ENCODE measurements around the gene ZNF546.
"Not testable (repeated sequence)": the region's sequence is repeated elsewhere in the genome, so short reads cannot be mapped to it uniquely, and the experiment has no call there.

The ZNF546 gene

GRCh38 chr19:39957886-39958285, 39.0 kb upstream of the ZNF546 start:
- H3K56ac ChIP-seq (ENCODE audit: low read length); H4K5ac ChIP-seq (ENCODE audit: low read length); H3K18ac ChIP-seq (ENCODE audit: low read length); H3K79me2 ChIP-seq (ENCODE audit: control insufficient read depth, insufficient read depth, low read length); H2AK5ac ChIP-seq (ENCODE audit: low read length); H3K4me1 ChIP-seq (ENCODE audit: control insufficient read depth, low read depth, low read length); H3K36me3 ChIP-seq (ENCODE audit: control insufficient read depth, insufficient read depth, low read length); DNase-seq; H2BK15ac ChIP-seq (replicated peaks; ENCODE audit: low read depth); H3K79me1 ChIP-seq (ENCODE audit: low read length); H2BK5ac ChIP-seq (ENCODE audit: low read length); H3K27me3 ChIP-seq (ENCODE audit: insufficient read depth, low read length, poor library complexity); H3K4ac ChIP-seq (ENCODE audit: low read depth, low read length); H2BK120ac ChIP-seq (ENCODE audit: low read depth, low read length); H3K23ac ChIP-seq (ENCODE audit: low read length); H3K4me2 ChIP-seq (ENCODE audit: low read length); H3K9ac ChIP-seq (ENCODE audit: low read length); H3K4me3 ChIP-seq (ENCODE audit: low read length); H4K8ac ChIP-seq (ENCODE audit: low read depth, low read length); H3K27ac ChIP-seq (ENCODE audit: low read depth, low read length): not testable (repeated sequence)
- no CpG with 5 or more reads among the region's 5 CpGs for WGBS (ENCODE audit: extremely low coverage, insufficient coverage, low lambda C conversion rate)

- no CpG with 5 or more reads among the region's 3 CpGs for WGBS (ENCODE audit: extremely low coverage, insufficient coverage, low lambda C conversion rate)
- DNase-seq; H3K4me3 ChIP-seq (ENCODE audit: low read length): not testable (repeated sequence)
Observed at GRCh38 chr19:39958942-39959341, 37.9 kb upstream of the ZNF546 start.

GRCh38 chr19:39959407-39959806, 37.5 kb upstream of the ZNF546 start:
- H3K27me3 ChIP-seq (ENCODE audit: insufficient read depth, low read length, poor library complexity); H2BK15ac ChIP-seq (replicated peaks; ENCODE audit: low read depth); H3K4me3 ChIP-seq (ENCODE audit: low read length); H4K5ac ChIP-seq (ENCODE audit: low read length); H3K79me1 ChIP-seq (ENCODE audit: low read length); H3K27ac ChIP-seq (ENCODE audit: low read depth, low read length); H2BK5ac ChIP-seq (ENCODE audit: low read length); H3K23ac ChIP-seq (ENCODE audit: low read length); H3K4me2 ChIP-seq (ENCODE audit: low read length); H2BK120ac ChIP-seq (ENCODE audit: low read depth, low read length); H3K4ac ChIP-seq (ENCODE audit: low read depth, low read length); H3K18ac ChIP-seq (ENCODE audit: low read length); H4K8ac ChIP-seq (ENCODE audit: low read depth, low read length); H3K9ac ChIP-seq (ENCODE audit: low read length); H3K79me2 ChIP-seq (ENCODE audit: control insufficient read depth, insufficient read depth, low read length); H2AK5ac ChIP-seq (ENCODE audit: low read length); H3K4me1 ChIP-seq (ENCODE audit: control insufficient read depth, low read depth, low read length); H3K36me3 ChIP-seq (ENCODE audit: control insufficient read depth, insufficient read depth, low read length); H3K56ac ChIP-seq (ENCODE audit: low read length): not testable (repeated sequence)
- peak; percentile 8 for DNase-seq
- no CpG with 5 or more reads among the region's 13 CpGs for WGBS (ENCODE audit: extremely low coverage, insufficient coverage, low lambda C conversion rate)

More at GRCh38 chr19:39958942-39959341, 37.9 kb upstream of the ZNF546 start:
- not testable (repeated sequence) for H3K27ac ChIP-seq (ENCODE audit: low read depth, low read length); H3K27me3 ChIP-seq (ENCODE audit: insufficient read depth, low read length, poor library complexity); H2BK15ac ChIP-seq (replicated peaks; ENCODE audit: low read depth); H3K79me2 ChIP-seq (ENCODE audit: control insufficient read depth, insufficient read depth, low read length); H3K4me2 ChIP-seq (ENCODE audit: low read length); H3K56ac ChIP-seq (ENCODE audit: low read length); H3K23ac ChIP-seq (ENCODE audit: low read length); H3K4me1 ChIP-seq (ENCODE audit: control insufficient read depth, low read depth, low read length); H3K36me3 ChIP-seq (ENCODE audit: control insufficient read depth, insufficient read depth, low read length); H4K5ac ChIP-seq (ENCODE audit: low read length); H3K18ac ChIP-seq (ENCODE audit: low read length); H2BK5ac ChIP-seq (ENCODE audit: low read length); H3K9ac ChIP-seq (ENCODE audit: low read length); H2AK5ac ChIP-seq (ENCODE audit: low read length); H3K79me1 ChIP-seq (ENCODE audit: low read length); H4K8ac ChIP-seq (ENCODE audit: low read depth, low read length); H2BK120ac ChIP-seq (ENCODE audit: low read depth, low read length); H3K4ac ChIP-seq (ENCODE audit: low read depth, low read length)

- no peak overlapping the region for H3K56ac ChIP-seq (ENCODE audit: low read length)
- no peaks in the 10 kb centered on the region for H3K36me3 ChIP-seq (ENCODE audit: control insufficient read depth, insufficient read depth, low read length)
- H2AK5ac ChIP-seq (ENCODE audit: low read length): no peak overlapping the region
- no peaks in the 10 kb centered on the region for H3K79me2 ChIP-seq (ENCODE audit: control insufficient read depth, insufficient read depth, low read length)
- H3K27me3 ChIP-seq (ENCODE audit: insufficient read depth, low read length, poor library complexity): no peaks in the 10 kb centered on the region
- H2BK5ac ChIP-seq (ENCODE audit: low read length): no peak overlapping the region
- H4K5ac ChIP-seq (ENCODE audit: low read length): no peak overlapping the region
- no peak overlapping the region for H2BK120ac ChIP-seq (ENCODE audit: low read depth, low read length)
- no peak overlapping the region for H3K4ac ChIP-seq (ENCODE audit: low read depth, low read length)
- WGBS (ENCODE audit: extremely low coverage, insufficient coverage, low lambda C conversion rate): no CpG with 5 or more reads among the region's 3 CpGs
- no peak overlapping the region for H3K27ac ChIP-seq (ENCODE audit: low read depth, low read length)
- DNase-seq: no peak
- H2BK15ac ChIP-seq (replicated peaks; ENCODE audit: low read depth): no peak overlapping the region
- H3K4me3 ChIP-seq (ENCODE audit: low read length): no peak overlapping the region
- no peak overlapping the region for H3K23ac ChIP-seq (ENCODE audit: low read length)
- no peak overlapping the region for H4K8ac ChIP-seq (ENCODE audit: low read depth, low read length)
- no peaks in the 10 kb centered on the region for H3K4me1 ChIP-seq (ENCODE audit: control insufficient read depth, low read depth, low read length)
- no peak overlapping the region for H3K4me2 ChIP-seq (ENCODE audit: low read length)
- no peak overlapping the region for H3K9ac ChIP-seq (ENCODE audit: low read length)
- H3K18ac ChIP-seq (ENCODE audit: low read length): no peak overlapping the region
- H3K79me1 ChIP-seq (ENCODE audit: low read length): no peaks in the 10 kb centered on the region
Observed at GRCh38 chr19:39963898-39964297, 33.0 kb upstream of the ZNF546 start.

- no CpG with 5 or more reads among the region's 6 CpGs for WGBS (ENCODE audit: extremely low coverage, insufficient coverage, low lambda C conversion rate)
- no peak for DNase-seq
- Histone ChIP-seq H3K9ac (ENCODE audit: low read length) (no peak overlapping the region), H3K56ac (ENCODE audit: low read length) (no peak overlapping the region), H2BK120ac (ENCODE audit: low read depth, low read length) (no peak overlapping the region), H3K36me3 (ENCODE audit: control insufficient read depth, insufficient read depth, low read length) (no peaks in the 10 kb centered on the region), H3K27me3 (ENCODE audit: insufficient read depth, low read length, poor library complexity) (no peaks in the 10 kb centered on the region), H2AK5ac (ENCODE audit: low read length) (no peak overlapping the region), H3K4ac (ENCODE audit: low read depth, low read length) (no peak overlapping the region), H4K8ac (ENCODE audit: low read depth, low read length) (no peak overlapping the region), H3K4me3 (ENCODE audit: low read length) (no peak overlapping the region), H3K79me1 (ENCODE audit: low read length) (peaks cover 1% of the 10 kb centered on the region), H3K23ac (ENCODE audit: low read length) (no peak overlapping the region), H4K5ac (ENCODE audit: low read length) (no peak overlapping the region), H3K4me2 (ENCODE audit: low read length) (no peak overlapping the region), H3K18ac (ENCODE audit: low read length) (no peak overlapping the region), H2BK5ac (ENCODE audit: low read length) (no peak overlapping the region), H2BK15ac (replicated peaks; ENCODE audit: low read depth) (no peak overlapping the region), H3K79me2 (ENCODE audit: control insufficient read depth, insufficient read depth, low read length) (peaks cover 5% of the 10 kb centered on the region), H3K27ac (ENCODE audit: low read depth, low read length) (no peak overlapping the region), H3K4me1 (ENCODE audit: control insufficient read depth, low read depth, low read length) (no peaks in the 10 kb centered on the region)
Observed at GRCh38 chr19:39966617-39967016, 30.2 kb upstream of the ZNF546 start.

- no peak overlapping the region for H4K5ac ChIP-seq (ENCODE audit: low read length)
- H2AK5ac ChIP-seq (ENCODE audit: low read length): no peak overlapping the region
- H3K56ac ChIP-seq (ENCODE audit: low read length): no peak overlapping the region
- no peak overlapping the region for H3K4me3 ChIP-seq (ENCODE audit: low read length)
- H3K4me1 ChIP-seq (ENCODE audit: control insufficient read depth, low read depth, low read length): no peaks in the 10 kb centered on the region
- no peak overlapping the region for H2BK120ac ChIP-seq (ENCODE audit: low read depth, low read length)
- H3K4me2 ChIP-seq (ENCODE audit: low read length): no peak overlapping the region
- no CpG with 5 or more reads among the region's 9 CpGs for WGBS (ENCODE audit: extremely low coverage, insufficient coverage, low lambda C conversion rate)
- no peaks in the 10 kb centered on the region for H3K27me3 ChIP-seq (ENCODE audit: insufficient read depth, low read length, poor library complexity)
- no peak overlapping the region for H3K18ac ChIP-seq (ENCODE audit: low read length)
- no peak overlapping the region for H2BK15ac ChIP-seq (replicated peaks; ENCODE audit: low read depth)
- no peak overlapping the region for H4K8ac ChIP-seq (ENCODE audit: low read depth, low read length)
- H3K4ac ChIP-seq (ENCODE audit: low read depth, low read length): no peak overlapping the region
- H3K9ac ChIP-seq (ENCODE audit: low read length): no peak overlapping the region
- H3K79me2 ChIP-seq (ENCODE audit: control insufficient read depth, insufficient read depth, low read length): peaks cover 13% of the 10 kb centered on the region
- peaks cover 8% of the 10 kb centered on the region for H3K79me1 ChIP-seq (ENCODE audit: low read length)
- DNase-seq: no peak
- no peaks in the 10 kb centered on the region for H3K36me3 ChIP-seq (ENCODE audit: control insufficient read depth, insufficient read depth, low read length)
- H3K23ac ChIP-seq (ENCODE audit: low read length): no peak overlapping the region
- H2BK5ac ChIP-seq (ENCODE audit: low read length): no peak overlapping the region
- no peak overlapping the region for H3K27ac ChIP-seq (ENCODE audit: low read depth, low read length)
Observed at GRCh38 chr19:39967561-39967960, 29.3 kb upstream of the ZNF546 start.
